B cell (primary cell): Measurements from ENCODE around the gene ZNF586.
"Not testable (repeated sequence)": the region's sequence is repeated elsewhere in the genome, so short reads cannot be mapped to it uniquely, and the experiment has no call there.

Experiments used
- EZH2 ChIP-seq: IDR thresholded peaks from 2 replicates; pipeline ENCODE4 v1.6.1; 2012; ENCODE audit warnings: borderline replicate concordance, low read depth, mild to moderate bottlenecking, moderate library complexity, low read length; ENCODE audit not compliant: insufficient read depth, poor library complexity, severe bottlenecking
- TF ChIP-seq, protein P1 (sequence below): fragments of 200-600 bp; IDR thresholded peaks from one replicate; pipeline ENCODE4 v1.8.0; 2022; ENCODE audit warnings: antibody characterized with exemption, mild to moderate bottlenecking

DNA sequence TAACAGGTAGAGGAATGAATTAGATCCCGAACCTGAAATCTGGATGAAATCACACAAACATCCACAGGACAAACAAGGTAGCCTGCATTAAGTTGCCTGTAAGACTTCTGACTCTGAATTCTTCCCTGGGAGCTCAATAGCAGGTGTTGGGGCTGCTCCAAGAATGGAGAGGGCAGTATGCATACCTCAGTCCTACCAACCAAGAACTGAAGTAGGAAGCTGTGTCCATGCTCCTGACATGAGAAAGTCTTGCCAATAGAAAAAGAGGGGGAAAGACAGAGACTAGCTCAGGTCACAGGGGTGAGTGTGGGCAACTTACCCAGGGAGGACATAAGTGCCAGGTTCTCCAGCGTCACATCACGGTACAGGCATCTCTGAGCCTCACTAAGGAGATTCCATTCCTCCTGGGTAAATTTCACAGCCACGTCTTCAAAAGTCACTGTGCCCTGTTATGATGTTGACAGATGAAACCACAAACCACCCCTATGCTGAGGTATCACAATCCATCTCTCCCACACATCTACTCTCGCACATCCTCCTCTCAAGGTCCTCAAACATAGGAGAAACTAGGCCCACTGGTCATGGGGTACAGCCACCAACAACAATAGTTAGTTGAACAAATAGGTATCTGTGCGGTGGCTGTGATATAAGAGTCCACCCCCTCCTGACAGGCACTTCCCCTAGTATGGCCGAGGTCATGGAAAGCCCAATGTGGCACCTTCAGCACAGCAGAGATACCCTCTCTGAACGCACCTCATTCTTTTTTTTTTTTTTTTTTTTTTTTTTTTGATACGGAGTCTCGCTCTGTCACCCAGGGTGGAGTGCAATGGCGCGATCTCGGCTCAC, 43.7 kb downstream of the ZNF586 start:
- TF ChIP-seq, protein P1, sequence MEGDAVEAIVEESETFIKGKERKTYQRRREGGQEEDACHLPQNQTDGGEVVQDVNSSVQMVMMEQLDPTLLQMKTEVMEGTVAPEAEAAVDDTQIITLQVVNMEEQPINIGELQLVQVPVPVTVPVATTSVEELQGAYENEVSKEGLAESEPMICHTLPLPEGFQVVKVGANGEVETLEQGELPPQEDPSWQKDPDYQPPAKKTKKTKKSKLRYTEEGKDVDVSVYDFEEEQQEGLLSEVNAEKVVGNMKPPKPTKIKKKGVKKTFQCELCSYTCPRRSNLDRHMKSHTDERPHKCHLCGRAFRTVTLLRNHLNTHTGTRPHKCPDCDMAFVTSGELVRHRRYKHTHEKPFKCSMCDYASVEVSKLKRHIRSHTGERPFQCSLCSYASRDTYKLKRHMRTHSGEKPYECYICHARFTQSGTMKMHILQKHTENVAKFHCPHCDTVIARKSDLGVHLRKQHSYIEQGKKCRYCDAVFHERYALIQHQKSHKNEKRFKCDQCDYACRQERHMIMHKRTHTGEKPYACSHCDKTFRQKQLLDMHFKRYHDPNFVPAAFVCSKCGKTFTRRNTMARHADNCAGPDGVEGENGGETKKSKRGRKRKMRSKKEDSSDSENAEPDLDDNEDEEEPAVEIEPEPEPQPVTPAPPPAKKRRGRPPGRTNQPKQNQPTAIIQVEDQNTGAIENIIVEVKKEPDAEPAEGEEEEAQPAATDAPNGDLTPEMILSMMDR, result not testable (repeated sequence)
- TF ChIP-seq EZH2, result not testable (repeated sequence)
